NCI-H69 (cell line): ENCODE data around the gene GOLGA1.

Source experiments
- DNase-seq: peaks from one replicate; lab custom pipeline; 2025; lab: John Stamatoyannopoulos, UW

GOLGA1 gene

GRCh38 chr9:124835026-124835557, 105.8 kb downstream of the GOLGA1 start:
- peak; percentile 94 for DNase-seq

- DNase-seq, result peak; percentile 77
Observed at GRCh38 chr9:124834591-124834990, 106.3 kb downstream of the GOLGA1 start.

GRCh38 chr9:124831642-124832364, 109.1 kb downstream of the GOLGA1 start:
- no peak for DNase-seq

- no peak for DNase-seq
Observed at GRCh38 chr9:124830593-124830992, 110.3 kb downstream of the GOLGA1 start.

- peak; percentile 15 for DNase-seq
Observed at GRCh38 chr9:124829334-124829669, 111.6 kb downstream of the GOLGA1 start.

GRCh38 chr9:124828489-124829333, 112.2 kb downstream of the GOLGA1 start:
- DNase-seq, result no peak
